Neural crest cell (in vitro differentiated cells): Measurements from ENCODE around the gene CGB3. TPM values are rescaled to one million over a fixed set of nuclear protein-coding genes. Genes with fewer than 3 reads are reported as not detected.
"Not testable (repeated sequence)": the region's sequence is repeated elsewhere in the genome, so short reads cannot be mapped to it uniquely, and the experiment has no call there.

ENCODE experiments used
- DNase-seq: peaks from one replicate; pipeline ENCODE4 v3.0.0; 2021; ENCODE audit warnings: low read depth, mixed read lengths, low spot score
- H3K27ac Mint-ChIP-seq: one replicate; pipeline ENCODE4 v1.8.0; 2021; ENCODE audit warnings: mild to moderate bottlenecking, mixed read lengths; ENCODE audit not compliant: unreplicated experiment
- H3K27me3 Mint-ChIP-seq: 2 replicates; pipeline ENCODE4 v1.8.0; 2021; ENCODE audit warnings: low read depth, mild to moderate bottlenecking, mixed read lengths
- H3K36me3 Mint-ChIP-seq: 2 replicates; pipeline ENCODE4 v1.8.0; 2021; ENCODE audit warnings: low read depth, mild to moderate bottlenecking, mixed read lengths
- H3K4me1 Mint-ChIP-seq: 2 replicates; pipeline ENCODE4 v1.8.0; 2021; ENCODE audit warnings: mixed read lengths
- H3K4me3 Mint-ChIP-seq: one replicate; pipeline ENCODE4 v1.8.0; 2021; ENCODE audit warnings: mild to moderate bottlenecking, mixed read lengths
- H3K9me3 Mint-ChIP-seq: 2 replicates; pipeline ENCODE4 v1.8.0; 2021; ENCODE audit warnings: mixed read lengths
- CTCF ChIP-seq: fragments of 200-600 bp; sonication (generic); conservative IDR thresholded peaks from 2 replicates; pipeline ENCODE4 v1.5.0; 2021; ENCODE audit warnings: antibody characterized with exemption, mild to moderate bottlenecking
- total RNA-seq: library from RNA; stranded (reverse); gene quantifications from 2 replicates; pipeline ENCODE4 v1.2.1, GENCODE V29; 2021

CGB3 gene
- total RNA-seq, 1 donor from 2014 or later: not detected

GRCh38 chr19:49042177-49042576 is 18.0 kb upstream of the CGB3 start:
- Mint-ChIP-seq H3K27ac (no peak overlapping the region), H3K4me1 (no peaks in the 10 kb centered on the region), H3K36me3 (no peaks in the 10 kb centered on the region), H3K9me3 (no peaks in the 10 kb centered on the region), H3K27me3 (no peaks in the 10 kb centered on the region), H3K4me3 (no peak overlapping the region)
- TF ChIP-seq CTCF: no peak
- DNase-seq: no peak

- H3K27me3 Mint-ChIP-seq, H3K9me3 Mint-ChIP-seq, H3K4me3 Mint-ChIP-seq, H3K36me3 Mint-ChIP-seq, H3K27ac Mint-ChIP-seq, H3K4me1 Mint-ChIP-seq, DNase-seq: not testable (repeated sequence)
Observed at GRCh38 chr19:49039736-49040135, 15.6 kb upstream of the CGB3 start.

- H3K36me3 Mint-ChIP-seq, H3K4me1 Mint-ChIP-seq, H3K27ac Mint-ChIP-seq, H3K9me3 Mint-ChIP-seq, H3K27me3 Mint-ChIP-seq, DNase-seq, H3K4me3 Mint-ChIP-seq: not testable (repeated sequence)
Observed at GRCh38 chr19:49038557-49039276, 14.6 kb upstream of the CGB3 start.

- H3K4me1 Mint-ChIP-seq, H3K27me3 Mint-ChIP-seq, DNase-seq, H3K36me3 Mint-ChIP-seq, H3K9me3 Mint-ChIP-seq, H3K4me3 Mint-ChIP-seq, H3K27ac Mint-ChIP-seq: not testable (repeated sequence)
Observed at GRCh38 chr19:49038111-49038510, 14.0 kb upstream of the CGB3 start.

- H3K4me3 Mint-ChIP-seq, H3K27me3 Mint-ChIP-seq, H3K9me3 Mint-ChIP-seq, H3K36me3 Mint-ChIP-seq, DNase-seq, H3K4me1 Mint-ChIP-seq, H3K27ac Mint-ChIP-seq: not testable (repeated sequence)
- peak; percentile 54 for TF ChIP-seq CTCF
Observed at GRCh38 chr19:49036815-49037214, 12.7 kb upstream of the CGB3 start, which contains the start of gene CGB1. TSS of gene CGB1 (minus strand) at chr19:49036895. CDS start at chr19:49036711, 184 bp downstream.

- H3K36me3 Mint-ChIP-seq, H3K4me3 Mint-ChIP-seq, H3K9me3 Mint-ChIP-seq, H3K4me1 Mint-ChIP-seq, H3K27me3 Mint-ChIP-seq, H3K27ac Mint-ChIP-seq, DNase-seq: not testable (repeated sequence)
- TF ChIP-seq CTCF: peak; percentile 54
Observed at GRCh38 chr19:49031642-49032301, 7.6 kb upstream of the CGB3 start, which contains the start of gene CGB2. TSS of gene CGB2 (plus strand) at chr19:49031890. CDS start at chr19:49032096, 206 bp downstream.

- not testable (repeated sequence) for H3K9me3 Mint-ChIP-seq, H3K4me3 Mint-ChIP-seq, H3K27me3 Mint-ChIP-seq, H3K36me3 Mint-ChIP-seq, DNase-seq, H3K27ac Mint-ChIP-seq, H3K4me1 Mint-ChIP-seq
Observed at GRCh38 chr19:49030323-49030722, 6.2 kb upstream of the CGB3 start.

GRCh38 chr19:49029749-49030148 is 5.6 kb upstream of the CGB3 start:
- H3K9me3 Mint-ChIP-seq, DNase-seq, H3K27me3 Mint-ChIP-seq, H3K27ac Mint-ChIP-seq, H3K4me3 Mint-ChIP-seq, H3K36me3 Mint-ChIP-seq, H3K4me1 Mint-ChIP-seq: not testable (repeated sequence)

GRCh38 chr19:49028686-49029085 is 4.6 kb upstream of the CGB3 start:
- H3K36me3 Mint-ChIP-seq, H3K9me3 Mint-ChIP-seq, H3K4me1 Mint-ChIP-seq, H3K27ac Mint-ChIP-seq, DNase-seq, H3K4me3 Mint-ChIP-seq, H3K27me3 Mint-ChIP-seq: not testable (repeated sequence)

- H3K27ac Mint-ChIP-seq, H3K4me3 Mint-ChIP-seq: not testable (repeated sequence)
Observed at GRCh38 chr19:49025599-49025998, 1.5 kb upstream of the CGB3 start.

GRCh38 chr19:49025088-49025487 is 955 bp upstream of the CGB3 start:
- H3K27ac Mint-ChIP-seq, H3K9me3 Mint-ChIP-seq, H3K4me3 Mint-ChIP-seq, DNase-seq, H3K36me3 Mint-ChIP-seq, H3K4me1 Mint-ChIP-seq: not testable (repeated sequence)
- peaks cover 24% of the 10 kb centered on the region for H3K27me3 Mint-ChIP-seq

More at GRCh38 chr19:49025599-49025998, 1.5 kb upstream of the CGB3 start:
- H3K4me1 Mint-ChIP-seq, H3K9me3 Mint-ChIP-seq, H3K36me3 Mint-ChIP-seq, DNase-seq: not testable (repeated sequence)
- H3K27me3 Mint-ChIP-seq: peaks cover 19% of the 10 kb centered on the region
